Renal cortical epithelial cell (primary cell): ENCODE results near the gene P2RY2. TPM values are rescaled to one million over a fixed set of nuclear protein-coding genes. Genes with fewer than 3 reads are reported as not detected.
"Not testable (repeated sequence)": the region's sequence is repeated elsewhere in the genome, so short reads cannot be mapped to it uniquely, and the experiment has no call there.

Experiments
- DNase-seq: peaks from one replicate; pipeline ENCODE4 v3.0.0-alpha.2; 2011; ENCODE audit warnings: low read depth
- total RNA-seq: library from RNA; depleted of rRNA; stranded (reverse); fragments of >200 nt; gene quantifications from 2 replicates; pipeline ENCODE4 v1.2.3, GENCODE V29; 2014

P2RY2 gene
- total RNA-seq, 1 donor from 2014 or later = 3.7 TPM

DNA sequence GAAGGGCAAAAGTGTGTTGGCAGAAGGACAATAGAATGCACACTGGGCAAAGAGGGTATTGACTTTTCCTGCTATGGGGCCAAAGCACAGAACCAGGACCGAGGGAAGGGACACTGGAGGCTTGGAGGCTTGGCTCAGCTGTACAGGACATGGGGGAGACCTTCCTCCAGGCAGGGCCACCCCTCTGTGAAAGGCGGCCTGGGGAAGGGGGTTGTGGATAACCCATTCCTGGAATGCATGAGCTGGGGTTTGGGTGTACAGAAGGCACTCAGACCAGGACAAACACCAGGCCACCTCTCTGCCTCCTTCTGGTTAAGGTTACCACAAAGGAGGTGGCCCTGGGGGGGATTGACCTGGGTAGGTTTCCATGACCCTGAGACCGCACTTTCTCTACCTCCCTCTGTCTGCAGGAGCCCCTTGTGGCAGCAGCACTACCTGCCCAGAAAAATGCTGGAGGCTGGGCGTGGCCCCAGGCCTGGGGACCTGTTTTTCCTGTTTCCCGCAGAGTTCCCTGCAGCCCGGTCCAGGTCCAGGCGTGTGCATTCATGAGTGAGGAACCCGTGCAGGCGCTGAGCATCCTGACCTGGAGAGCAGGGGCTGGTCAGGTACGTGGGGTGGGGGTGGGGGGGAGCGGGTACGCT, 9.6 kb downstream of the P2RY2 start:
- DNase-seq = no peak

DNA sequence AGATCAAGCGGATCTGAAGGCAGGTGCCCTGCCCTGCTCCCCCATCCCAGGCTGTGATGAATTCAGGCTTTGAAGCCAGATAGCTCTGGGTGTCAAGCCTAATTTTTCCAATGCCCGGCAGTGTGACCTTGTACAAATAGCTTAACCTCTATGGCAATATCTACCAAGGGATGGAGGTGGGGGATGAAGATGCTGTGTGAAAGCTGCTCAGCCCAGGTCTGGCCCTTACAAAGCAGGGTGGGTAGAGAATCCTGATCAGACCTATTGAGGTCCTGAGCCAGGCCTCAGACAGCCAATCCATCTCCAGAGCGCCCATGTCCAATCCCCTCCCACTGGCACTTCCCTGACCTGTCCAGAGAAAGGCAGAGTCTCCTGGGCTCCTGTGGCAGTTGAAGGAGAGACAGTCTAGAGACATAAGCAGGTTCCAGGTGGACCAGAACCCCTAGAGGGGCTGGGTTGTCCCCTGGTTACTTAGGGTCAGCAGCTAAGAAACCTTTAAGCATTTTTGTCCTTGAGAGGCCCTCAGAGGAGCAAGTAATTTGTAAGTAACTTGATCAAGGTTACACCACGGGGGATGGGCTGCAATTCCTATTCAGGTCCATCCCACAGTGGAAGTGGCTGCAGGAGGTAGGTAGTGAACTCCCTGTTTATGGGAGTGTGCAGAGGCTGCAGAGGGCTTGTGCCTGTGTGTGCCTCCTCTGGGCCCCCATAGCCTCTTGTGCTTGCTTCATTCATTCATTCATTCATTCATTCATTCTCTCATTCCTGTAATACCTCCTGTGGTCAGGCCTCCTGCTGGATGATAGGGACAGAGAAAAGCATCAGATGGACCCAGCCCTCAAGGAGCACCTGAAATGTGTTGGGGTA, 10.4 kb downstream of the P2RY2 start:
- no peak for DNase-seq

DNA sequence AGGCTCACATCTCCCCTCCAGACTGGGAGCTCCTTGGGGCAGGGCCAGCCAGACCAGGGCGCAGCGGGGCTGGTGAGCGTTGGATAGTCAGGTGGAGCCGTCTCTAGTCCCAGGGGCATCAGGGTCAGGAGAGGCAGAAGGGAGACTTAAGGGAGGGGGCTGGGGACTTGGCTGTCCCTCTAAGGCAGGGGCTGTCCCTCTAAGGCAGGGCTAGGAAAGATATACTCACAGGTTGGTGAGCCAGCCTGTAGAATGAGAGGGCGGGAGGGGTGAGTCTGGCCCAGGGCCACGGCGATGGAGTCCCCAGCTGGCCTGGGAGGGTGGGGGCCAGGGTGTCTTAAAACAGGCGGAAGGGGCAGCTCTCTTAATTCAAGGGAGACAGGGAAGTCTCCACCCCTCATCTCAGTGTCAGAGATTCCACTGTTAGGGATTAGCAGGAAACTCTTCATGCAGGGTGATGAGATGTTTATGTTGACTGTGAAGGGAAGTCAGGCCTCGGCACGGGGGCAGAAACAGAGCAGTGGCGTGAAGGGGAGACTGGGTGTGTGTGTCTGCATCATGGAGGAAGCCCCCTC, 11.3 kb downstream of the P2RY2 start:
- DNase-seq = no peak

DNA sequence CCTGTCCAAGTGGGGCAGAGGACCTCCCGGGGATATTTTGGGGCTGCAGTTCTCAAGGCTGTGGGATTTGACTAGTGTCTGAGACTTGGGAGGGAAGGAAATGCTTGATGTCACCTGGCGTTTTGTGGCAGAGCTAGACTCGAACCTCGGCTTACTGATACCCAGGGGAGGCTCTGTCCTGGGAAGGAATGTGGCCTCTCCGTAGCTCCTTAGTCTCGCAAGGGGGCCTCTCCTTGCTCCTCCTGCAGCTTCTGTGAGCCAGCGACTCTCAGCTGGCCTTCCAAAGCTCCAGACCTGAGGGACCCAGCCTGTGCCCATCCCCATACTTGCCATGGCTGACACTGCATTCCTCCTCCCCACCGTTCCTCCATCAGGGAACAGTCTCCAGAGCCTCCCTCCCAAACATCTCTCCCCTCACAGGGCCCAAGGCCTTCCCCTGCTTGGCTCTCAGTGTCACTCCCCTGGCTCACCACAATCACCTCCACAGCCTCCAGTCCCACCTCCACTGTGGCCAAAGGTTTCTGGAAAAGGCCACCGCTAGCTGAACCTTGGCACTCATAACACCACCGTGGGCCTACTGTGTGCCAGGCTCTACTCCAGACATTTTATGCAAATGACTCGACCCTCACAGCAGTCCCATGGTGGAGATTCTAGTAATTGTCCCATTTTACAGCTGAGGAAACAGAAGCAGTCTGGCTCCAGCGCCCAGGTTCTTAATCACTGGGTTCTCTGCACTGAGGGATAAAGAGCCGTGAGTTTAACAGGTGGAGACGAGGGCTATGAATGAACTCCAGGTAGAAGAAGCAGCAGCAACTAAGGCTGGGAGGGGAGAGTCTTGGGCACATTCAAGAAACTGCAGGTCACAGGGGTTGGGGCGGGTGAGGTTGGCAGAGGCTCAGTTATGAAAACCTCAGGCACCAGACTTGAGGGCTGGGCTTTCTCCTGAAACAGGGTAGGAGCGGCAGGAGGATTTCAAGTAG, 12.1 kb downstream of the P2RY2 start:
- DNase-seq = no peak

DNA sequence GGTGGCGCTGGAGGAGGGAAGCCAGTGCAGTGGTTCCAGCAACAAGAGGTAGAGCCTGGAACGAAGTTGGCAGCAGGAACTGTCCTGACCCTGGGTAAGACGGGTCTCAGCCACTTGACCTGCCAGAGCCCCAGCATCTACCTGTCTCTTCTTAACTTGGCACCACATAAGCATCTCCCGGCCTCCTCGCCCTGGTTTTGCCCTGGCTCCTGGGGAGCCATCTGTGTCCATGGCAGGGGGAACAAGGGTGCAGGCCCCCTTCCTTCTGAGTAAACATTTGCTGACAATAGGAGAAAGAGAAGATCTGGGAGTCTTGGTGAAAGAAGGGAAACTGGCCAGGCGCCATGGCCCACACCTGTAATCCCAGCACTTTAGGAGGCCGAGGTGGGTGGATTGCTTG, 12.8 kb downstream of the P2RY2 start:
- no peak for DNase-seq

DNA sequence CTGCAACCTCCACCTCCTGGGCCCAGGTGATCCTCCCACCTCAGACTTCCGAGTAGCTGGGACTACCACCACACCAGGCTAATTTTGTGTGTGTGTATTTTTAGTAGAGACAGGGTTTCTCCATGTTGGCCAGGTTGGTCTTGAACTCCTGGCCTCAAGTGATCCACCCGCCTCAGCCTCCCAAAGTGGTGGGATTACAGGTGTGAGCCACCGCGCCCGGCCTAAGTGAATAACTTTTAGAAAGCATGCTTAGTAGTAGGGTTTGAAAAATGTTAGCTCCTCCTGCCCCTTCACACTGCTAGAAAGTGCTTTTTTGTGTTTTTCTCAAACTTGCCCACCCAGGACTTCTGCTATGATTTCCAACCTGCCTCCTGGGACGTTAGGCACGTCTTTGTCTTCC, 14.4 kb downstream of the P2RY2 start:
- not testable (repeated sequence) for DNase-seq

DNA sequence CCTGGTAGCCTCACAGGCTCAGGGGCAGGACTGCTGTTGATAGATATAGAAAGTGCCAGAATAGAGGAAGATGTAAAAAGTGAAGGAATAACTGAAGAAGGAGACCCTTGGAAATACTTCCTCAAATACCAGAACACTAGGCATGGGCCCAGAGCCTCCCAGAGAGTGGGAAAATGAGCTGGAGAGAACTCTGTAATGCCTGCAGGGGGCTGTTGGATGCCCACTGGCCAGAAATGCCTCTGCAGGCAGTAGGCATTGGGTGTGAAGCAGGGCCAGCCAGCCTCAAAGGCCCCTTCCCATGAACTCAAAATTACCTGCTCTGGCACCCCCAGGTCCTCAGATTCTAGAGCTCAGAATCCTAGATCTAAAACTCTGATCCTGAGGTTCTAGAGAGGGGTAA, 15.1 kb downstream of the P2RY2 start:
- DNase-seq = no peak

DNA sequence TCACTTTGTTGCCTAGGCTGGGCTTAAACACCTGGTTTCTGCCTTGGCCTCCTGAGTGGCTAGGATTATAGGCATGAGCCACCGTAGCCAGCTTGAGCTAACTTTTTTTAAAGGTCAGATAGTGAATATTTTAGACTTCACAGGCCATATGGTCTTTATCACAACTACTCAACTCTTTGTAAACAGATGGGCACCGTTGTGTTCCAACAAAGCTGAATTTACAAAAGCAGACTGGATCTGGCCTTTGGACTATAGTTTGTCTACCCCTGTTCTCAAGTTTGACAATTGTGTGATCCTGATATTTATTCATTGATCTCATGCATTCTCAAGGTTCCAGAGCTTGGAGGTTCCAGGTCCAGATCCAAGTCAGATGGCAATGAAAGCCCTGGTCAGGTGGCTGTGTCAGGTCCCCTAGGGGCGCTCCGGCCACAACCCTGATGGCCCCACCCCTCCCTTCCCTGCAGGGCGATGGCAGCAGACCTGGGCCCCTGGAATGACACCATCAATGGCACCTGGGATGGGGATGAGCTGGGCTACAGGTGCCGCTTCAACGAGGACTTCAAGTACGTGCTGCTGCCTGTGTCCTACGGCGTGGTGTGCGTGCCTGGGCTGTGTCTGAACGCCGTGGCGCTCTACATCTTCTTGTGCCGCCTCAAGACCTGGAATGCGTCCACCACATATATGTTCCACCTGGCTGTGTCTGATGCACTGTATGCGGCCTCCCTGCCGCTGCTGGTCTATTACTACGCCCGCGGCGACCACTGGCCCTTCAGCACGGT, 15.8 kb downstream of the P2RY2 start:
- DNase-seq = no peak

DNA sequence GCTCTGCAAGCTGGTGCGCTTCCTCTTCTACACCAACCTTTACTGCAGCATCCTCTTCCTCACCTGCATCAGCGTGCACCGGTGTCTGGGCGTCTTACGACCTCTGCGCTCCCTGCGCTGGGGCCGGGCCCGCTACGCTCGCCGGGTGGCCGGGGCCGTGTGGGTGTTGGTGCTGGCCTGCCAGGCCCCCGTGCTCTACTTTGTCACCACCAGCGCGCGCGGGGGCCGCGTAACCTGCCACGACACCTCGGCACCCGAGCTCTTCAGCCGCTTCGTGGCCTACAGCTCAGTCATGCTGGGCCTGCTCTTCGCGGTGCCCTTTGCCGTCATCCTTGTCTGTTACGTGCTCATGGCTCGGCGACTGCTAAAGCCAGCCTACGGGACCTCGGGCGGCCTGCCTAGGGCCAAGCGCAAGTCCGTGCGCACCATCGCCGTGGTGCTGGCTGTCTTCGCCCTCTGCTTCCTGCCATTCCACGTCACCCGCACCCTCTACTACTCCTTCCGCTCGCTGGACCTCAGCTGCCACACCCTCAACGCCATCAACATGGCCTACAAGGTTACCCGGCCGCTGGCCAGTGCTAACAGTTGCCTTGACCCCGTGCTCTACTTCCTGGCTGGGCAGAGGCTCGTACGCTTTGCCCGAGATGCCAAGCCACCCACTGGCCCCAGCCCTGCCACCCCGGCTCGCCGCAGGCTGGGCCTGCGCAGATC, 16.5 kb downstream of the P2RY2 start:
- DNase-seq = no peak

DNA sequence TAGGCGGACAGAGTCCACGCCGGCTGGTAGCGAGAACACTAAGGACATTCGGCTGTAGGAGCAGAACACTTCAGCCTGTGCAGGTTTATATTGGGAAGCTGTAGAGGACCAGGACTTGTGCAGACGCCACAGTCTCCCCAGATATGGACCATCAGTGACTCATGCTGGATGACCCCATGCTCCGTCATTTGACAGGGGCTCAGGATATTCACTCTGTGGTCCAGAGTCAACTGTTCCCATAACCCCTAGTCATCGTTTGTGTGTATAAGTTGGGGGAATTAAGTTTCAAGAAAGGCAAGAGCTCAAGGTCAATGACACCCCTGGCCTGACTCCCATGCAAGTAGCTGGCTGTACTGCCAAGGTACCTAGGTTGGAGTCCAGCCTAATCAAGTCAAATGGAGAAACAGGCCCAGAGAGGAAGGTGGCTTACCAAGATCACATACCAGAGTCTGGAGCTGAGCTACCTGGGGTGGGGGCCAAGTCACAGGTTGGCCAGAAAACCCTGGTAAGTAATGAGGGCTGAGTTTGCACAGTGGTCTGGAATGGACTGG, 17.2 kb downstream of the P2RY2 start:
- DNase-seq = no peak

DNA sequence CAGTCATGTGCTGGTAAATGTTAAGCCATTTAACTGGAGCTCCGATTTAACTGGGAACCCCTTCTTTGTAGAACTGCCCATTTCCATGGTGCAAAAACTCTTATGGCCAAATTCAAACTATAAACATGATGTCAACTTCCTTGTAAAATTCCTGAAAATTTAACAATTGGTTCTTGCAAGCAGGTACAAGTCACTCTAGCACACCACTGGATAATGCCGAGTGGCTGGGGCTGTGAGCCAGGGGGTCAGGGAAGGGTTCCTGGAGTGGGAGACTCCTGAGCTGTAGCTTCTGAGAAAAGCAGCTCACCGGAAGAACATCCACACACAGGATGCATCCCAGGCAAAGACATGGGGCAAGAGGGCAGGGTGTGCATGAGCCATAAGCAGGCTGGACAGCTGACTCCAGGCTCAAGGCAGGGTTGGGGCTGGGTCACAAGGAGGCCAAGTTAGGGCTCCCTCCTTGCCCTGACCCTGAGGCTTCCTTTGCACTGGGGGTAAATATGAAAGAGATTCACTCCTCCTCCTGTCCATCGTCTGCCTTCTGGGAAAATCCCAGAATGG, 18.2 kb downstream of the P2RY2 start:
- no peak for DNase-seq

DNA sequence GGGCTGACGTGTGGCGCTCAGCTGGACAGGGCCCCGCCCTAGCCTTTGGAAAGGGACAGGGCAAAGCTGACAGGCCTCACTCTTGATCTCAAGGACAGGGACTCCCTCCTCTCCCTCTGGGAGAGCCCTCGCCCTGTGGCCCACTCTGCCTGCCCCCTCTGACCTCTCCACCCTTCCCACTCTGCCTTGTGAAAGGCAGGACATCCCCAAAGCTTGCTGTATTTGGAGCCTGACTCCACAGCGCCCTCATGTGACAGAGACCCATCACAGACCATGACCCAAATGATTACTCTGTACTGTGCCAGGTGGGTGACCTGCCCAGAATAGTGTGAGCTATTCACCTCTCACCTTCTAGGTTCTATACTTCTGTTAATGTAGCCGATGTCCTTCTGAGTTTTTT, 18.8 kb downstream of the P2RY2 start:
- DNase-seq = peak; percentile 43

DNA sequence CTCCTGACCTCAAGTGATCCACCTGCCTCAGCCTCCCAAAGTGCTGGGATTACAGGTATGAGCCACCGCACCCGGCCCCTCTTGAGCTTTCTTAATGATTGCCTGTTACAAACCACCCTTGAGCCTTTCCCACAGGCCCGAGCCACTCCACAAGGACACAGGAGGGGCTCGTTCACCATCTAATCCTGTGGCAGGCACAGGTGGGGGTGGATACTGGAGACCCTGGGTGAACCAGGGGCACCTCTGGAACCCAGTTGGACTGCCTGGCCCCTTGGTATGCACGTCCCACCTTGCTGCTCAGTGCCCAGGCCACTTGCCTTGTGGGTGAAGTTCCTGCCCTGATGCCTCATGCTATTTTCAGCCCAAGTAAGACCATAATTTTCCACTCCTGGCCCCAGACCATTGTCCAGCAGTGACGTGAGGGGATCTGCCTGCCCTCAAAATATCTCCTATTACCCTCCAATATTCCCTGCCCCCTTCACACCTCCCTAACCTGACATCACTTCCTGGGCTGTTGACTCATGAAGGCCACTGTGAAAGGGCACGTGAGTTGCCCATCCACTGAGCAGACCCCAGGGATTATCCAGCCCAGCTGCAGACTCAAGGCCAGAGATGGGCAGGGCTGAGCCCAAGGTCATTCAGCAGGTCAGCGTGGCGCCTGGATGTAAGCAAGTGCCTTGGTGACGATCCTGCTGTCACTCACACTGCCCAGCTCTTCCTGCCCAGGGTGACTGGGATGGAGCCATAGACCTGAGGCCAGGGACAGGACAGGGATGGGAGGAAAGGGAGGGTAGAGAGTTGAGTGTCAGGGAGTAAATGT, 19.6 kb downstream of the P2RY2 start:
- DNase-seq = peak; percentile 19

DNA sequence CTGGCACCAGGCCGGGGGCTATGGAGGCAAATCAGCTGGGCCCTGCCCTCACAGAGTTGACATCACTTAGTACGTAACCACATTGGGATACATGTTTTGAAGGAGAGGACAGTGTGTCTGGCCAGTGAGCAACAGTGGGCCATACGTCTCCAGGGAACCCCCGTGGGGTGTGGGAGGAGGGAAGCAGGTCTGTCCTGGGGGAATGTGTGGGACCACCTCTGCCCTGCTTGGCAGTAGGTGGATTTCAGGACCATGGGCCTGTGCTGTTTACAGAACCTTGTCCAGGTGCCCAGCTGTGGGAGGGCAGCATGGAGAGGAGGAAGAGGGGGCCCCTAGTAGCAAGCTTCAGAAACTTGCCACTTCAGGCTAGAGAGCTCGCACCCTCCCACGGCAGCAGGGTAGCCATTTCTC, 21.0 kb downstream of the P2RY2 start:
- no peak for DNase-seq

DNA sequence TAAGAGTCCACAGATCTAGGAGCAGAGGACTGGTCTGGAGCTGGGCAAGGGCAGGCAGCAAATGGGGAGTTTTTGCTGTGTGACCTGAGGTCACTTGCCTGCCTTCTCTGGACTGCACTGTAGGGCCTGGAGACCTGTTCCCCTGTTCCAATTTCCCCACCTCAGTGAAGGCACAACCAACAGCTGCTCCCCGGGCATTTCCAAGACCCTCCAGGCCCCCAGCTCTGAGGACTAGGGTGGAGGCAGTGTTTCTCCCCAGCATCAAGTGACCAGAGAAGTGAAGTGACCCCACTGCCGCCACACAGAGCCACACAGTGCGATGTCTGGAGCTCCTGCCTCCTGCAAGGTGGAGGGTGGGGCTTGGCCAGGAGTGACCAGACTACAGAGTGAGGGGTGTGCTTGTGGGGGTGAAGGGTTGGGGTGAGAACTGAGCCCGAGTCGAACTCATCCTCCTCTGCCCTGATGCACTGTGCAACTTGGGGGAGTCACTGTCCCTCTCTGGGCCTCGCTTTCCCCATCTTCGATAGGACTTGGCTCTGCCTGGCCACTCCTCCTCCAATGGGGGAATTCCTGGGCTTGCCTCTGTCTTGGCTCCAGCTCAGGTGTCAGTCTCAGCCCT, 21.6 kb downstream of the P2RY2 start:
- DNase-seq = peak; percentile 13

DNA sequence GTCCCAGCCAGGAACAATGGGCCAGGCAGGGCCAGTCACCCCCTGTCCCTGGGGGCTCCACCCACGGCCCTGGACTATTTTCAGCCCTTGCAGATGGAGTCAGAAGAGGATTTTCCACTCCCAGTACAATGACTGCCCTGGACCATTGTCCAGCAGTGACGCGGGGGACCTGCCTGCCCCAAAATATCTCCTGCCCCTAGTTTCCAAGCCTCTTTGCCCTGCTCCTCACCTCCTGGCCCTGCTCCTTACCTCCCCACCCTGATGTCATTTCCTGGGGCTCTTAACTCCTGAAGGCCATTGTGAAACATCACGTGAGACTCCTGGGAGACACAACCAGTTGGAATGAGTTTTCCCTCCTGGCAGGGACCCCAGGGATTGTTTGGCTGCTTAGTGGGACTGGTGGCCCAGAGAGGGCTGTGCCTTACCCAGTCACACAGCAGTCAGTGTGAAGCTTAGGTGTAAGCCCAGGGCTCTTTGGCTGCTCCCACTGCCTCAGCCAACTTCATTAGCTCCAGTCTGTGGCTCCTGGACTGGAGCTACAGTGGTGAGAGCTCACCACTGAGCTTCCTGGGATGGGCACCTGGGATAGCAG, 22.2 kb downstream of the P2RY2 start:
- DNase-seq = peak; percentile 52

DNA sequence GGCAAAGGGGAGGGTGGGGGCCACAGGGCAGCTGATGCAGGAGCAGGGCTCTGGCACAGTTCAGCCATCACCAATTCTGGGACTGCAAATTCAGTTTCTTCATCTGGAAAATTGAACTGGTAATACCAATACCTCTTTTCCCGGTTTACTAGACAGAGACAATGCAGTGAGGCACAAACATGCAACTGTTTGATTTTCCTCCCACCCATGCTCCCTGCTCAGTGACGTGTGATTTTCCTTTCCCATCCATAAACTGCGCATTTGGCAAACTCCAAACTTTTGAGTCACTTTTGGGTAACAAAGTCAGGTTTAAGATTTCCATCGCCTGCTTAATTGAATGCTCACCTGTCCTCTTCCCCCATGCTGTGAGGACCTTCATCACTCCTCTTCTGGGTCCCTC, 23.2 kb downstream of the P2RY2 start:
- DNase-seq = no peak
